GM12878 (cell line): Measurements from ENCODE around the gene SAP30L. TPM values are rescaled to one million over a fixed set of nuclear protein-coding genes. Genes with fewer than 3 reads are reported as not detected.

Experiments used
- ATAC-seq: fragments of 200-7000 bp; cut with Tn5 transposase; 3 replicates; pipeline ENCODE4 v1.9.1; 2020; ENCODE audit warnings: mild to moderate bottlenecking, moderate library complexity
- BruUV-seq: library from RNA; stranded (reverse); fragments of 400-500 nt; replicated peaks from 2 replicates; lab custom pipeline; 2021; lab: Mats Ljungman, UMichigan
- CTCF ChIA-PET: fragments of 300-600 bp; sonication (Branson Sonifier 250); formaldehyde crosslinking; extraction: SDS; loops from one replicate; lab custom pipeline; 2021; ENCODE audit warnings: inconsistent platforms; lab: Yijun Ruan, JAX
- POLR2A ChIA-PET: fragments of 350-600 bp; formaldehyde crosslinking; extraction: SDS; loops from one replicate; lab custom pipeline; 2021; ENCODE audit warnings: inconsistent platforms; lab: Charles Lee
- RAD21 ChIA-PET: fragments of 300-600 bp; sonication (Branson Sonifier 250); formaldehyde crosslinking; loops from one replicate; lab custom pipeline; 2023; ENCODE audit warnings: antibody characterized with exemption; ENCODE audit not compliant: unreplicated experiment; lab: Charles Lee
- SMC1A ChIA-PET: fragments of 300-600 bp; sonication (Branson Sonifier 250); formaldehyde crosslinking; loops from one replicate; lab custom pipeline; 2023; ENCODE audit not compliant: unreplicated experiment, uncharacterized antibody; lab: Charles Lee
- DNase-seq: peaks from one replicate; pipeline ENCODE4 v3.0.0-alpha.2; 2011; ENCODE audit warnings: low read depth, low spot score
- FAIRE-seq: peaks from 3 replicates; lab custom pipeline; 2011; peaks lifted over from hg19 to GRCh38; lab: Jason Lieb, UNC
- H2AFZ ChIP-seq: 2 replicates; pipeline ENCODE4 v1.6.0; 2011; ENCODE audit warnings: low read depth, low read length, control low read depth; ENCODE audit not compliant: control insufficient read depth
- H3K27ac ChIP-seq: 2 replicates; pipeline ENCODE4 v1.5.1; 2011; ENCODE audit warnings: control low read depth; ENCODE audit not compliant: control insufficient read depth, insufficient read depth
- H3K27me3 ChIP-seq, 2 experiments: replicated peaks in 1 of 2; 2 replicates each; pipeline versions ENCODE4 v1.6.0 to v1.6.1; 2011; ENCODE audit warnings: low read length in 1 of 2; ENCODE audit not compliant: control insufficient read depth in 2 of 2, insufficient read depth in 2 of 2
- H3K36me3 ChIP-seq, 2 experiments: 2 replicates each; pipeline ENCODE4 v1.5.1; 2011; ENCODE audit warnings: low read length in 1 of 2; ENCODE audit not compliant: control insufficient read depth in 2 of 2, insufficient read depth in 2 of 2
- H3K4me1 ChIP-seq: 2 replicates; pipeline ENCODE4 v1.6.1; 2011; ENCODE audit warnings: mild to moderate bottlenecking, low read length, moderate library complexity, mixed read lengths; ENCODE audit not compliant: control insufficient read depth, insufficient read depth
- H3K4me2 ChIP-seq: 2 replicates; pipeline ENCODE4 v1.6.0; 2011; ENCODE audit warnings: control low read depth; ENCODE audit not compliant: control insufficient read depth, insufficient read depth
- H3K4me3 ChIP-seq: fragments of 200-600 bp; sonication (generic); 2 replicates; pipeline ENCODE4 v1.5.1; 2016
- H3K79me2 ChIP-seq: 2 replicates; pipeline ENCODE4 v1.6.0; 2011; ENCODE audit warnings: low read length; ENCODE audit not compliant: control insufficient read depth, insufficient read depth
- H3K9ac ChIP-seq: 2 replicates; pipeline ENCODE4 v1.8.0; 2011; ENCODE audit warnings: low read length, control low read depth, mixed read lengths; ENCODE audit not compliant: control insufficient read depth, insufficient read depth
- H3K9me3 ChIP-seq: replicated peaks from 3 replicates; pipeline ENCODE4 v1.5.1; 2011; ENCODE audit warnings: mild to moderate bottlenecking, low read length; ENCODE audit not compliant: control insufficient read depth, insufficient read depth
- H4K20me1 ChIP-seq: 2 replicates; pipeline ENCODE4 v1.6.0; 2011; ENCODE audit not compliant: control insufficient read depth, insufficient read depth
- CBX5 ChIP-seq: sonication (generic); IDR thresholded peaks from 2 replicates; pipeline ENCODE4 v1.6.1; 2016; ENCODE audit warnings: low read depth, moderate library complexity, mild to moderate bottlenecking, inconsistent platforms
- CTCF ChIP-seq, 3 experiments: IDR thresholded peaks in 2 of 3; conservative IDR thresholded peaks in 1 of 3; 2 replicates each; pipeline ENCODE4 v1.5.1; 2011; ENCODE audit warnings: low read depth in 3 of 3, low read length in 3 of 3, mild to moderate bottlenecking in 3 of 3, control low read depth in 2 of 3, moderate library complexity in 2 of 3, inconsistent platforms in 1 of 3, mixed read lengths in 1 of 3; ENCODE audit not compliant: control insufficient read depth in 2 of 3, insufficient read depth in 1 of 3; ENCODE audit errors: extremely low read depth in 1 of 3
- DPF2 ChIP-seq: fragments of 450-650 bp; IDR thresholded peaks from 2 replicates; pipeline ENCODE4 v1.6.1; 2017; ENCODE audit warnings: mild to moderate bottlenecking
- NFIC ChIP-seq: IDR thresholded peaks from 2 replicates; pipeline ENCODE4 v1.6.1; 2012; ENCODE audit warnings: low read depth, mild to moderate bottlenecking, inconsistent platforms, low read length, moderate library complexity
- NR2C1 ChIP-seq: fragments of 450-650 bp; IDR thresholded peaks from 2 replicates; pipeline ENCODE4 v1.6.1; 2017; ENCODE audit warnings: antibody characterized with exemption, mild to moderate bottlenecking, moderate library complexity
- ZBTB4 ChIP-seq: fragments of 450-650 bp; formaldehyde crosslinking; IDR thresholded peaks from 2 replicates; pipeline ENCODE4 v1.4.0; 2022; ENCODE audit warnings: mild to moderate bottlenecking, moderate library complexity
- WGBS: methylation state at CpG from one replicate; pipeline ENCODE4 v1.1.6; 2016; ENCODE audit warnings: low lambda C conversion rate; ENCODE audit not compliant: insufficient replicate concordance, insufficient coverage; ENCODE audit errors: missing lambda C conversion rate; 5-methylcytosine and 5-hydroxymethylcytosine counted together
- in situ Hi-C: fragments of 300-500 bp; cut with MboI; formaldehyde crosslinking; loops from 9 replicates; pipeline ENCODE4 v1.14.3; 2018; ENCODE audit warnings: mixed read lengths
- intact Hi-C: fragments of 100-400 bp; cut with micrococcal nuclease; formaldehyde crosslinking; loops from one replicate; pipeline ENCODE4 v1.14.2; 2022; ENCODE audit not compliant: unreplicated experiment
- polyA plus RNA-seq, 11 experiments: library from polyadenylated mRNA; depleted of rRNA in 4 of 11; unstranded in 6 of 11; stranded (reverse) in 5 of 11; fragments of >200 nt; fragmentation: Nextera tagmentation in 4 of 11; fragmentation: Illumina TruSeq in 1 of 11; extraction: Ambion mirVana in 4 of 11; extraction: Trizol in 1 of 11; gene quantifications; 1 replicate in 1 of 11; 2 replicates in 10 of 11; pipeline versions ENCODE4 v1.2.1 to v1.2.3, GENCODE V29; 2011 to 2016; ENCODE audit warnings: inconsistent platforms in 2 of 11, missing spikeins in 2 of 11, low read depth in 1 of 11
- total RNA-seq, 4 experiments: library from RNA; depleted of rRNA in 3 of 4; stranded (reverse); fragments of >200 nt in 3 of 4; fragmentation: Illumina TruSeq in 1 of 4; extraction: Trizol in 1 of 4; gene quantifications; 2 replicates each; pipeline versions ENCODE4 v1.2.1 to v1.2.3, GENCODE V29; 2013 to 2021

The SAP30L gene
- total and polyA plus RNA-seq, 10 of the 15 experiments (the other 5 are each of a cell fraction or from before 2014, with no cell fraction given): 2.4 to 36.8 (median 15.7) TPM

GRCh38 chr5:154408811-154409210, 37.0 kb upstream of the SAP30L start:
- Histone ChIP-seq H3K27me3 (no peaks in the 10 kb centered on the region), H3K4me1 (peaks cover 4% of the 10 kb centered on the region; the same call in 1 of the 2 replicates), H2AFZ (no peak overlapping the region), H3K9ac (no peak overlapping the region), H3K4me2 (no peak overlapping the region), H3K9me3 (no peaks in the 10 kb centered on the region), H4K20me1 (no peaks in the 10 kb centered on the region), H3K27ac (no peak overlapping the region), H3K36me3 (peaks cover 0 to 9% of the 10 kb centered on the region in 2 experiments; a peak in 2 of 4 replicates), H3K79me2 (no peaks in the 10 kb centered on the region), H3K4me3 (no peak overlapping the region)
- ChIA-PET SMC1A (interaction anchor here (7.5 kb wide), 1 partner anchor 334 kb away, joined by 129 read pairs; no protein-coding TSS in a partner anchor), CTCF (interaction anchor here (1.0 to 6.3 kb wide), 5 partner anchors 75 to 336 kb away, joined by 3 to 71 read pairs (median 5); partner anchors contain the start of gene GALNT10), RAD21 (interaction anchor here (1.2 to 1.7 kb wide), 2 partner anchors 171 to 336 kb away, joined by 3 read pairs; no protein-coding TSS in a partner anchor), POLR2A (no interaction called here)
- 98% methylated on average over 6 of the region's 6 CpGs for WGBS
- intact Hi-C loops: no loop called here
- in situ Hi-C loops: no loop called here
- ATAC-seq: no peak
- BruUV-seq: no TSS peak
- FAIRE-seq: no peak
- no peak for TF ChIP-seq CTCF (IDR thresholded peaks at IDR 0.05 in 2 of 3, conservative IDR thresholded peaks at IDR 0.05 in 1 of 3; ENCODE audit: control insufficient read depth in 2 of 3, extremely low read depth in 1 of 3, insufficient read depth in 1 of 3, low read depth in 3 of 3, low read length in 3 of 3)
- no peak for TF ChIP-seq NR2C1
- TF ChIP-seq DPF2: no peak
- TF ChIP-seq ZBTB4: no peak
- no peak for TF ChIP-seq NFIC
- no peak for TF ChIP-seq CBX5
- DNase-seq: no peak
